PC-9 (cell line): ENCODE results near the gene DNAJB1.
A peak's percentile ranks its signal among the peaks of the same experiment; 100 is the strongest.

ENCODE experiments used
- CTCF ChIP-seq: fragments of 200-600 bp; sonication (generic); conservative IDR thresholded peaks from 2 replicates; pipeline ENCODE4 v1.6.1; 2017; ENCODE audit warnings: mixed run types, antibody characterized with exemption, mild to moderate bottlenecking, moderate library complexity
- EZH2 ChIP-seq: fragments of 200-600 bp; sonication (generic); IDR thresholded peaks from 2 replicates; pipeline ENCODE4 v1.8.0; 2017; ENCODE audit warnings: antibody characterized with exemption, low read depth

GRCh38 chr19:14516048-14516534, 2.1 kb downstream of the DNAJB1 start:
- TF ChIP-seq CTCF (peak; percentile 55; the same call in 1 of the 2 replicates), EZH2 (no peak)
